Measurements from ENCODE around the gene ATXN10.

Gene ATXN10

GRCh38 chr22:45880091-45880715 is 208.6 kb downstream of the ATXN10 start:
- no peaks in the 10 kb centered on the region for H3K9me2 ChIP-seq (ENCODE audit: low read depth, low read length)
- H2AFZ ChIP-seq (ENCODE audit: low read length) = no peak overlapping the region
- H3K27ac ChIP-seq (ENCODE audit: low read depth, low read length, poor library complexity, severe bottlenecking) = no peak overlapping the region
- no peak overlapping the region for H3K4me2 ChIP-seq (ENCODE audit: low read length)
- H3K27me3 ChIP-seq (ENCODE audit: insufficient read depth, low read length) = peaks cover 6% of the 10 kb centered on the region; the same call in 1 of the 2 replicates
- H3K79me2 ChIP-seq (ENCODE audit: insufficient read depth, low read length) = no peaks in the 10 kb centered on the region
- H3F3A ChIP-seq (ENCODE audit: insufficient read depth, low read length) = no peaks in the 10 kb centered on the region
- H3K4me3 ChIP-seq (ENCODE audit: low read depth, low read length, poor library complexity, severe bottlenecking) = no peak overlapping the region
- TF ChIP-seq EZH2 (IDR thresholded peaks at IDR 0.05; ENCODE audit: borderline replicate concordance, low read length) (no peak), CTCF (IDR thresholded peaks at IDR 0.05; ENCODE audit: low read length) (no peak)
- no peaks in the 10 kb centered on the region for H3K4me1 ChIP-seq (ENCODE audit: insufficient read depth, low read length, severe bottlenecking)
- no peaks in the 10 kb centered on the region for H3K9me3 ChIP-seq (ENCODE audit: low read length)
- H3K36me3 ChIP-seq (ENCODE audit: insufficient read depth, low read length) = no peaks in the 10 kb centered on the region
- no peaks in the 10 kb centered on the region for H4K20me1 ChIP-seq (ENCODE audit: insufficient read depth, low read length)
- H3K9ac ChIP-seq (ENCODE audit: low read length) = no peak overlapping the region

GRCh38 chr22:45880716-45881523 is 209.3 kb downstream of the ATXN10 start:
- H3F3A ChIP-seq (ENCODE audit: insufficient read depth, low read length) = no peaks in the 10 kb centered on the region
- no peaks in the 10 kb centered on the region for H3K4me1 ChIP-seq (ENCODE audit: insufficient read depth, low read length, severe bottlenecking)
- no peak overlapping the region for H2AFZ ChIP-seq (ENCODE audit: low read length)
- no peaks in the 10 kb centered on the region for H3K9me2 ChIP-seq (ENCODE audit: low read depth, low read length)
- H3K4me2 ChIP-seq (ENCODE audit: low read length) = no peak overlapping the region
- H3K9ac ChIP-seq (ENCODE audit: low read length) = no peak overlapping the region
- no peaks in the 10 kb centered on the region for H3K36me3 ChIP-seq (ENCODE audit: insufficient read depth, low read length)
- H3K79me2 ChIP-seq (ENCODE audit: insufficient read depth, low read length) = no peaks in the 10 kb centered on the region
- no peak overlapping the region for H3K27ac ChIP-seq (ENCODE audit: low read depth, low read length, poor library complexity, severe bottlenecking)
- H3K4me3 ChIP-seq (ENCODE audit: low read depth, low read length, poor library complexity, severe bottlenecking) = no peak overlapping the region
- peaks cover 6% of the 10 kb centered on the region; the same call in 1 of the 2 replicates for H3K27me3 ChIP-seq (ENCODE audit: insufficient read depth, low read length)
- H3K9me3 ChIP-seq (ENCODE audit: low read length) = no peaks in the 10 kb centered on the region
- TF ChIP-seq EZH2 (IDR thresholded peaks at IDR 0.05; ENCODE audit: borderline replicate concordance, low read length) (no peak), CTCF (IDR thresholded peaks at IDR 0.05; ENCODE audit: low read length) (no peak)
- H4K20me1 ChIP-seq (ENCODE audit: insufficient read depth, low read length) = no peaks in the 10 kb centered on the region

GRCh38 chr22:45881524-45881875 is 209.9 kb downstream of the ATXN10 start:
- Histone ChIP-seq H3K9me2 (ENCODE audit: low read depth, low read length) (no peaks in the 10 kb centered on the region), H3K9me3 (ENCODE audit: low read length) (no peaks in the 10 kb centered on the region), H3F3A (ENCODE audit: insufficient read depth, low read length) (no peaks in the 10 kb centered on the region), H3K4me3 (ENCODE audit: low read depth, low read length, poor library complexity, severe bottlenecking) (no peak overlapping the region), H2AFZ (ENCODE audit: low read length) (no peak overlapping the region), H3K79me2 (ENCODE audit: insufficient read depth, low read length) (no peaks in the 10 kb centered on the region), H3K27me3 (ENCODE audit: insufficient read depth, low read length) (peaks cover 6% of the 10 kb centered on the region; the same call in 1 of the 2 replicates), H3K4me1 (ENCODE audit: insufficient read depth, low read length, severe bottlenecking) (no peaks in the 10 kb centered on the region), H3K4me2 (ENCODE audit: low read length) (no peak overlapping the region), H3K9ac (ENCODE audit: low read length) (no peak overlapping the region), H3K36me3 (ENCODE audit: insufficient read depth, low read length) (no peaks in the 10 kb centered on the region), H4K20me1 (ENCODE audit: insufficient read depth, low read length) (no peaks in the 10 kb centered on the region), H3K27ac (ENCODE audit: low read depth, low read length, poor library complexity, severe bottlenecking) (no peak overlapping the region)
- no peak for TF ChIP-seq CTCF (IDR thresholded peaks at IDR 0.05; ENCODE audit: low read length)

Data from OCI-LY1 (cell line).